Thymus (tissue), 11 donors: ENCODE results near the gene AMN. TPM values are rescaled to one million over a fixed set of nuclear protein-coding genes. Genes with fewer than 3 reads are reported as not detected.
"Not testable (repeated sequence)": the region's sequence is repeated elsewhere in the genome, so short reads cannot be mapped to it uniquely, and the experiment has no call there.

Source experiments
- DNase-seq, 9 donors: peaks; one replicate each; pipeline ENCODE4 v3.0.0-alpha.2; 2013; ENCODE audit warnings: low spot score in 9 of 9, low read depth in 6 of 9, missing footprints in 1 of 9
- H3K27ac ChIP-seq, 2 donors: one replicate each; pipeline ENCODE4 v1.5.1; 2013; ENCODE audit warnings: control low read depth in 1 of 2, low read depth in 1 of 2, low read length in 1 of 2, mild to moderate bottlenecking in 1 of 2, moderate library complexity in 1 of 2
- H3K27me3 ChIP-seq, 2 donors: one replicate each; pipeline ENCODE4 v1.5.1; 2013; ENCODE audit warnings: low read length in 1 of 2; ENCODE audit not compliant: control insufficient read depth in 2 of 2, insufficient read depth in 1 of 2
- H3K36me3 ChIP-seq, 2 donors: one replicate each; pipeline ENCODE4 v1.5.1; 2013; ENCODE audit warnings: low read length in 1 of 2, mild to moderate bottlenecking in 1 of 2, moderate library complexity in 1 of 2; ENCODE audit not compliant: control insufficient read depth in 2 of 2, insufficient read depth in 2 of 2
- H3K4me1 ChIP-seq, 2 donors: one replicate each; pipeline ENCODE4 v1.5.1; 2013; ENCODE audit warnings: low read length in 2 of 2; ENCODE audit not compliant: control insufficient read depth in 2 of 2, insufficient read depth in 2 of 2
- H3K4me3 ChIP-seq, 2 donors: one replicate each; pipeline ENCODE4 v1.5.1; 2013; ENCODE audit warnings: low read length in 2 of 2, control low read depth in 1 of 2, mild to moderate bottlenecking in 1 of 2
- H3K9me3 ChIP-seq, 2 donors: one replicate each; pipeline ENCODE4 v1.5.1; 2013; ENCODE audit warnings: low read length in 1 of 2, mild to moderate bottlenecking in 1 of 2; ENCODE audit not compliant: control insufficient read depth in 2 of 2, insufficient read depth in 1 of 2
- WGBS: extraction: QIAGEN DNeasy Blood & Tissue Kit; methylation state at CpG from one replicate; pipeline ENCODE4 v1.1.7; 2013; 5-methylcytosine and 5-hydroxymethylcytosine counted together
- polyA plus RNA-seq: library from polyadenylated mRNA; stranded (reverse); fragments of 200-250 nt; gene quantifications from one replicate; pipeline ENCODE4 v1.2.3, GENCODE V29; 2013
- total RNA-seq: library from RNA; stranded (reverse); fragments of 120-200 nt; gene quantifications from one replicate; pipeline ENCODE4 v1.2.4, GENCODE V29; 2013
- donor health status: healthy.

The AMN gene
- total and polyA plus RNA-seq, 2 donors, result 2.0 to 3.5 TPM

GRCh38 chr14:102896735-102897134 is 25.7 kb upstream of the AMN start:
- not testable (repeated sequence) for H3K36me3 ChIP-seq, H3K27ac ChIP-seq, H3K9me3 ChIP-seq, DNase-seq, H3K27me3 ChIP-seq, H3K4me3 ChIP-seq
- peaks cover 7 to 18% of the 10 kb centered on the region in 2 donors for H3K4me1 ChIP-seq

GRCh38 chr14:102897299-102898027 is 25.0 kb upstream of the AMN start:
- Histone ChIP-seq H3K9me3 (no peaks in the 10 kb centered on the region), H3K36me3 (peaks cover 3 to 5% of the 10 kb centered on the region in 2 donors), H3K27me3 (no peaks in the 10 kb centered on the region), H3K27ac (no peak overlapping the region), H3K4me3 (no peak overlapping the region), H3K4me1 (peaks cover 9 to 25% of the 10 kb centered on the region in 2 donors)
- no peak for DNase-seq
- 98% methylated on average over 14 of the region's 14 CpGs for WGBS

GRCh38 chr14:102898298-102898697 is 24.2 kb upstream of the AMN start:
- H3K27me3 ChIP-seq, result no peaks in the 10 kb centered on the region
- WGBS, result 79% methylated on average over 6 of the region's 6 CpGs
- H3K9me3 ChIP-seq, result no peaks in the 10 kb centered on the region
- no peak overlapping the region for H3K27ac ChIP-seq
- peaks cover 3 to 5% of the 10 kb centered on the region in 2 donors for H3K36me3 ChIP-seq
- peaks cover 9 to 33% of the 10 kb centered on the region in 2 donors for H3K4me1 ChIP-seq
- DNase-seq, result no peak
- H3K4me3 ChIP-seq, result no peak overlapping the region

- whole genome bisulfite sequencing, result 86% methylated on average over 18 of the region's 18 CpGs
- no peak for DNase-seq
- H3K36me3 ChIP-seq, result peaks cover 7 to 10% of the 10 kb centered on the region in 2 donors
Measured at GRCh38 chr14:102898776-102899515, 23.5 kb upstream of the AMN start.

GRCh38 chr14:102899516-102899900 is 23.0 kb upstream of the AMN start:
- H3K4me3 ChIP-seq, result no peak overlapping the region
- peaks cover 7 to 10% of the 10 kb centered on the region in 2 donors for H3K36me3 ChIP-seq
- WGBS, result 99% methylated on average over 8 of the region's 8 CpGs
- H3K9me3 ChIP-seq, result no peaks in the 10 kb centered on the region
- H3K27ac ChIP-seq, result no peak overlapping the region
- no peaks in the 10 kb centered on the region for H3K27me3 ChIP-seq
- DNase-seq, result no peak
- peaks cover 9 to 36% of the 10 kb centered on the region in 2 donors for H3K4me1 ChIP-seq

More at GRCh38 chr14:102898776-102899515, 23.5 kb upstream of the AMN start:
- Histone ChIP-seq H3K4me3 (no peak overlapping the region), H3K4me1 (peaks cover 9 to 36% of the 10 kb centered on the region in 2 donors), H3K27me3 (no peaks in the 10 kb centered on the region), H3K27ac (no peak overlapping the region), H3K9me3 (no peaks in the 10 kb centered on the region)

GRCh38 chr14:102900631-102901571 is 21.6 kb upstream of the AMN start:
- 38% methylated on average over 39 of the region's 39 CpGs for WGBS
- peaks cover 5 to 12% of the 10 kb centered on the region in 2 donors for H3K36me3 ChIP-seq
- peak in 4 of 9 donors; percentile 8 to 52 (median 28) for DNase-seq
- no peaks in the 10 kb centered on the region for H3K27me3 ChIP-seq
- H3K27ac ChIP-seq, result peak overlapping the region in 1 of 2 donors; percentile 60
- H3K9me3 ChIP-seq, result no peaks in the 10 kb centered on the region
- peaks cover 9 to 36% of the 10 kb centered on the region in 2 donors for H3K4me1 ChIP-seq
- peak overlapping the region in 1 of 2 donors; percentile 26 for H3K4me3 ChIP-seq

DNA sequence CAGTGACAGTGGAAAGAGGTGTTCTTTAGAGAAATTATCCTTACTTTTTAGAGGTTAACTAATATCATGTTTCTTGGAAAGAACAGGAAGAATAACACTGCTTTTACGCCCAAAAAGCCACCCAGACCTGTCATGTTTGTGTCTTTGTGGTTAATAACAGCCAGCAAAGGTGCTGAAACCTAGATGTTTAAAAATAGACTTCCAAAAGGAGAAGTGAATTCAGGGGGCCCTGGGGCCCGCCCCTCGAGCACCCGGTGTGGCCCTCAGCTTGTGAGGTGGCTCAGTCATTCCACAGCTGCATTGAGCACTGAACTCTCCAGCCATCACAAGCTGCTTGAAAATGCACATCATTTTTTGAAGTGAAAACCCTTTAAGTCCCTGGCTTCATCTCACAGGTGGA is 20.8 kb upstream of the AMN start:
- Histone ChIP-seq H3K36me3 (peaks cover 7 to 15% of the 10 kb centered on the region in 2 donors), H3K27me3 (no peaks in the 10 kb centered on the region), H3K4me3 (no peak overlapping the region), H3K9me3 (no peaks in the 10 kb centered on the region), H3K27ac (peak overlapping the region in 1 of 2 donors; percentile 60), H3K4me1 (peaks cover 9 to 36% of the 10 kb centered on the region in 2 donors)
- peak in 2 of 9 donors; percentile 12 to 38 for DNase-seq
- WGBS, result 18% methylated on average over 4 of the region's 4 CpGs

DNA sequence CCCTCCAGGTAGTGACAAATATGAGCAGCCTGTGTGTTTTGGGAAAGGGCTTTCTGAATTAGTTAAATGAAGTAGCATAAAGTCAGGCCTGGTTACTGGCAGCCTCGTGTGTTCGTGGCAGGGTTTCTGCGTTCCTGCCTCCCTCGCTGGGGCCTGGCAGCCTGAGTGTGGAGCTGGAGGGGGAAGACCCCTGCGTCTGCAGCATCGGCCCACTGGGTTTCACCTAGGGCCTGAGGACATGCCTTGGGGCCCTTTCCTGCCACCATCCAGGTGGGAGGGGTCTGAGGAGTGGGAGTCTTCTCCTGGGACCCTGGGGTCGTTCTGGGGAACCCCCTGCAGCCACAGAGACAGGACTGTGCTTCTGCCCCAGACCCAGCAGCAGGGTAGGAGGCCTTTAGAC is 20.4 kb upstream of the AMN start:
- 47% methylated on average over 7 of the region's 7 CpGs for WGBS
- DNase-seq, result no peak
- H3K36me3 ChIP-seq, result peaks cover 12 to 19% of the 10 kb centered on the region in 2 donors
- H3K4me1 ChIP-seq, result peaks cover 9 to 36% of the 10 kb centered on the region in 2 donors
- peak overlapping the region in 1 of 2 donors; percentile 60 for H3K27ac ChIP-seq
- no peaks in the 10 kb centered on the region for H3K27me3 ChIP-seq
- H3K4me3 ChIP-seq, result no peak overlapping the region
- peaks cover 0 to 2% of the 10 kb centered on the region in 2 donors for H3K9me3 ChIP-seq
